Prostate gland (tissue), 2 donors: ENCODE data around the gene LTV1.
"Not testable (repeated sequence)": the region's sequence is repeated elsewhere in the genome, so short reads cannot be mapped to it uniquely, and the experiment has no call there.

Source experiments
- POLR2A ChIP-seq: fragments of 450-650 bp; IDR thresholded peaks from one replicate; pipeline ENCODE4 v1.6.1; 2016; ENCODE audit warnings: antibody characterized with exemption, mild to moderate bottlenecking
- TF ChIP-seq, protein P1 (sequence below), 4 experiments: fragments of 200-600 bp in 2 of 4; fragments of 450-650 bp in 2 of 4; sonication (generic) in 2 of 4; IDR thresholded peaks; 1 replicate in 3 of 4; 2 replicates in 1 of 4; pipeline ENCODE4 v1.5.1; 2016 to 2019; ENCODE audit warnings: antibody characterized with exemption in 4 of 4, mild to moderate bottlenecking in 2 of 4, moderate library complexity in 2 of 4

DNA sequence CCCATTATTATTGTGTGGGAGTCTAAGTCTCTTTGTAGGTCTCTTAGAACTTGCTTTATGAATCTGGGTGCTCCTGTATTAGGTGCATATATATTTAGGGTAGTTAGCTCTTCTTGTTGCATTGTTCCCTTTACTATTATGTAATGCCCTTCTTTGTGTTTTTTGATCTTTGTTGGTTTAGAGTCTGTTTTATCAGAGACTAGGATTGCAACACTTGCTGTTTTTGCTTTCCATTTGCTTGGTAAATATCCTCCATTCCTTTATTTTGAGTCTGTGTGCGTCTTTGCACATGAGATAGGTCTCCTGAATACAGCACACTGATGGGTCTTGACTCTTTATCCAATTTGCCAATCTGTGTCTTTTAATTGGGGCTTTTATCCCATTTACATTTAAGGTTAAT lies 11.9 kb downstream of the LTV1 start:
- TF ChIP-seq, protein P1, sequence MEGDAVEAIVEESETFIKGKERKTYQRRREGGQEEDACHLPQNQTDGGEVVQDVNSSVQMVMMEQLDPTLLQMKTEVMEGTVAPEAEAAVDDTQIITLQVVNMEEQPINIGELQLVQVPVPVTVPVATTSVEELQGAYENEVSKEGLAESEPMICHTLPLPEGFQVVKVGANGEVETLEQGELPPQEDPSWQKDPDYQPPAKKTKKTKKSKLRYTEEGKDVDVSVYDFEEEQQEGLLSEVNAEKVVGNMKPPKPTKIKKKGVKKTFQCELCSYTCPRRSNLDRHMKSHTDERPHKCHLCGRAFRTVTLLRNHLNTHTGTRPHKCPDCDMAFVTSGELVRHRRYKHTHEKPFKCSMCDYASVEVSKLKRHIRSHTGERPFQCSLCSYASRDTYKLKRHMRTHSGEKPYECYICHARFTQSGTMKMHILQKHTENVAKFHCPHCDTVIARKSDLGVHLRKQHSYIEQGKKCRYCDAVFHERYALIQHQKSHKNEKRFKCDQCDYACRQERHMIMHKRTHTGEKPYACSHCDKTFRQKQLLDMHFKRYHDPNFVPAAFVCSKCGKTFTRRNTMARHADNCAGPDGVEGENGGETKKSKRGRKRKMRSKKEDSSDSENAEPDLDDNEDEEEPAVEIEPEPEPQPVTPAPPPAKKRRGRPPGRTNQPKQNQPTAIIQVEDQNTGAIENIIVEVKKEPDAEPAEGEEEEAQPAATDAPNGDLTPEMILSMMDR (IDR thresholded peaks at IDR 0.05), result not testable (repeated sequence)
- TF ChIP-seq POLR2A, result not testable (repeated sequence)
